Stomach (tissue), 9 donors: ENCODE measurements around the gene PTPRCAP. TPM values are rescaled to one million over a fixed set of nuclear protein-coding genes. Genes with fewer than 3 reads are reported as not detected.

Experiments used
- DNase-seq, 2 donors: peaks; one replicate each; pipeline versions ENCODE4 v3.0.0 to v3.0.0-alpha.2; 2013 to 2019
- H3K27ac ChIP-seq, 5 donors: fragments of 200-600 bp in 4 of 5; sonication (generic) in 4 of 5; one replicate each; pipeline ENCODE4 v1.5.1; 2013 to 2019; ENCODE audit warnings: mild to moderate bottlenecking in 1 of 5, moderate library complexity in 1 of 5
- H3K27me3 ChIP-seq, 3 donors: fragments of 200-600 bp; sonication (generic); one replicate each; pipeline ENCODE4 v1.5.1; 2017 to 2019; ENCODE audit warnings: mixed run types in 1 of 3
- H3K36me3 ChIP-seq, 4 donors: fragments of 200-600 bp; sonication (generic); 1 replicate in 3 of 4; 2 replicates in 1 of 4; pipeline ENCODE4 v1.5.1; 2016 to 2019
- H3K4me1 ChIP-seq, 4 donors: fragments of 200-600 bp; sonication (generic); one replicate each; pipeline ENCODE4 v1.5.1; 2016 to 2019
- H3K4me3 ChIP-seq, 4 donors: fragments of 200-600 bp; sonication (generic) in 3 of 4; one replicate each; pipeline ENCODE4 v1.5.1; 2016 to 2019; ENCODE audit warnings: mild to moderate bottlenecking in 1 of 4
- H3K9me3 ChIP-seq, 4 donors: fragments of 200-600 bp; sonication (generic); one replicate each; pipeline ENCODE4 v1.5.1; 2016 to 2019
- EP300 ChIP-seq: sonication (generic); formaldehyde crosslinking; IDR thresholded peaks from one replicate; pipeline ENCODE4 v1.6.1; 2017; ENCODE audit warnings: antibody characterized with exemption
- POLR2A ChIP-seq, 4 donors: fragments of 450-650 bp; IDR thresholded peaks; one replicate each; pipeline ENCODE4 v1.6.1; 2016; ENCODE audit warnings: antibody characterized with exemption in 4 of 4, control low read depth in 2 of 4, mild to moderate bottlenecking in 1 of 4, moderate library complexity in 1 of 4
- POLR2AphosphoS5 ChIP-seq, 3 donors: sonication (generic); formaldehyde crosslinking; IDR thresholded peaks; one replicate each; pipeline ENCODE4 v1.6.1; 2016; ENCODE audit warnings: antibody characterized with exemption in 3 of 3
- WGBS, 5 donors: extraction: QIAGEN DNeasy Blood & Tissue Kit in 3 of 5; methylation state at CpG; one replicate each; pipeline versions ENCODE4 v1.1.5 to v1.1.7; 2013 to 2018; 5-methylcytosine and 5-hydroxymethylcytosine counted together
- intact Hi-C: fragments of 100-400 bp; cut with DNase I; formaldehyde crosslinking; loops from one replicate; pipeline ENCODE4 v1.15.1; 2023; ENCODE audit warnings: low total_unique reads
- polyA plus RNA-seq, 3 donors: library from polyadenylated mRNA; stranded (reverse); fragments of 200-250 nt; gene quantifications; one replicate each; pipeline ENCODE4 v1.2.3, GENCODE V29; 2013
- total RNA-seq, 5 donors: library from RNA; depleted of rRNA; stranded (reverse); fragments of >200 nt; gene quantifications; one replicate each; pipeline versions ENCODE4 v1.1.0 to v1.2.3, GENCODE V29; 2014 to 2016
- TF ChIP-seq, protein P1 (sequence below), 7 experiments: fragments of 450-650 bp in 4 of 7; fragments of 200-600 bp in 3 of 7; sonication (generic) in 3 of 7; IDR thresholded peaks; one replicate each; pipeline ENCODE4 v1.5.1; 2016 to 2019; ENCODE audit warnings: antibody characterized with exemption in 7 of 7, control low read depth in 2 of 7, mild to moderate bottlenecking in 1 of 7
- donor health status: healthy with polysubstance abuse.
- donor health status: Bipolar disorder and iron deficiency.
- donor health status: healthy.

The PTPRCAP gene
- total and polyA plus RNA-seq, 8 donors: 1.7 to 25.3 (median 9.9) TPM; not detected in 2

DNA sequence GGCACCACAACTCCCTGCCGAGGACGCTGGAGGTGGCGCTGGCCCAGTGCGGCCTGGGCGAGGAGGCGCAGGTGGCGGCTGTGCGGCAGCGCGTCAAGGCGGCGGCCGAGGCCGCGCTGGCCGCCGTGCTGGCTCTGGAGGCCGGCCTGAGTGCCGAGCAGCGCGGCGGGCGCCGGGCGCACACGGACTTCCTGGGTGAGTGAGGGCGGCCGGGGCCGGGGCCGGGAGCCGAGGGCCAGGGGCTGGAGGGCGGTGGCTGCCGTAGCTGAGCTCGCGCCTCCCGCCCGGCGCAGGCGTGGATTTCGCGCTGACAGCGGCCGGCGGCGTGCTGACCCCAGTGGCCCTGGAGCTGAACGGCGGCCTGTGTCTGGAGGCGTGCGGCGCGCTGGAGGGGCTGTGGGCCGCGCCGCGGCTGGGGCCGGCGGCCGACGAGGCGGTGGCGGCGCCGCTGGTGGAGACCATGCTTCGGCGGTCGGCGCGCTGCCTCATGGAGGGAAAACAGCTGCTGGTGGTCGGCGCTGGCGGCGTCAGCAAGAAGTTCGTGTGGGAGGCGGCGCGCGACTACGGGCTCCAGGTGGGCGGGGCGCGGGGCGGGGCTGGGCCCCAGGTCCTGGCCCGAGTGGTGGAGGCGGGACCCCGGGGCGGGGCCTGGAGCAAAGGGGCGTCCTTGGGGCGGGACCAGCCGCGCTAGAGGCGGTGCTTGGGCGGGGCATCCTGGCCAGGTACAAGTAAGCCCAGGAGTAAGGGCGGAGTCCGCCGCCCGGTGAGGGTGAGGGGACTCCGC lies 16.6 kb downstream of the PTPRCAP start:
- peaks cover 47 to 56% (median 54%) of the 10 kb centered on the region in 4 donors for H3K4me1 ChIP-seq
- intact Hi-C loops: no loop called here
- WGBS, 5 donors: 0 to 1% (median 1%) methylated on average over 31 to 97 of the region's 97 CpGs

DNA sequence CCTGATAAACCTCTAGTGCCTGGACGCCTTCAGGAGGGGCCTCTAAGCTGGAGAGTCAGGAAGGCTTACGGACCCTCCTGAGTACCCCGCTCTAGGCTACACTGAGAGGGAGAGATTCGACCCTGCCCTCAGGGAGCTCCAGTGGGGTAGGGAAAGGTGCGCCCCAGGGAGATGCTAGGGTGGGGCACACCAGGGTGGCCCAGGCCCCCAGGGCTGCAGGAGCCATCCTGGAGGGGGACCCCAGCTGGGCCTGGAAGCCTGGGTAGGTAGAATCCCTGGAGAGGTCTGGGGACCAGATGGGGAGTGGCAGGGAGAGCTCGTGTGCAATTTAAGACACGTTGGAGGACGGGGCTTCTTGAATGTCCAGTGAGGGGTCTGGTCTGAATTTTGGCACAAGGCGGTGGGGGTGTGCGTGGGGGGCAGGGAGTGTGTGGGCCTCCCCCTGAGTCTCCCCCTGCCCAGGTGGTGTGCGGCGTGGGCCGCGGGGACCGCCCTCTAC lies 17.3 kb downstream of the PTPRCAP start:
- Histone ChIP-seq H3K9me3 (no peaks in the 10 kb centered on the region), H3K27ac (peak overlapping the region; percentile 88 to 96 (median 94)), H3K4me1 (peaks cover 53 to 62% (median 60%) of the 10 kb centered on the region in 4 donors), H3K36me3 (no peaks in the 10 kb centered on the region), H3K27me3 (peaks cover 0 to 11% (median 0%) of the 10 kb centered on the region in 3 donors), H3K4me3 (peak overlapping the region; percentile 52 to 66 (median 62))
- no peak for DNase-seq
- WGBS, 5 donors: 30 to 43% (median 34%) methylated on average over 11 to 15 of the region's 15 CpGs
- no peak for TF ChIP-seq POLR2AphosphoS5 (IDR thresholded peaks at IDR 0.05)
- no peak for TF ChIP-seq POLR2A (IDR thresholded peaks at IDR 0.05)
- TF ChIP-seq, protein P1, sequence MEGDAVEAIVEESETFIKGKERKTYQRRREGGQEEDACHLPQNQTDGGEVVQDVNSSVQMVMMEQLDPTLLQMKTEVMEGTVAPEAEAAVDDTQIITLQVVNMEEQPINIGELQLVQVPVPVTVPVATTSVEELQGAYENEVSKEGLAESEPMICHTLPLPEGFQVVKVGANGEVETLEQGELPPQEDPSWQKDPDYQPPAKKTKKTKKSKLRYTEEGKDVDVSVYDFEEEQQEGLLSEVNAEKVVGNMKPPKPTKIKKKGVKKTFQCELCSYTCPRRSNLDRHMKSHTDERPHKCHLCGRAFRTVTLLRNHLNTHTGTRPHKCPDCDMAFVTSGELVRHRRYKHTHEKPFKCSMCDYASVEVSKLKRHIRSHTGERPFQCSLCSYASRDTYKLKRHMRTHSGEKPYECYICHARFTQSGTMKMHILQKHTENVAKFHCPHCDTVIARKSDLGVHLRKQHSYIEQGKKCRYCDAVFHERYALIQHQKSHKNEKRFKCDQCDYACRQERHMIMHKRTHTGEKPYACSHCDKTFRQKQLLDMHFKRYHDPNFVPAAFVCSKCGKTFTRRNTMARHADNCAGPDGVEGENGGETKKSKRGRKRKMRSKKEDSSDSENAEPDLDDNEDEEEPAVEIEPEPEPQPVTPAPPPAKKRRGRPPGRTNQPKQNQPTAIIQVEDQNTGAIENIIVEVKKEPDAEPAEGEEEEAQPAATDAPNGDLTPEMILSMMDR (IDR thresholded peaks at IDR 0.05): no peak
- no peak for TF ChIP-seq EP300
- intact Hi-C loops: no loop called here

More for the DNA sequence above, 16.6 kb downstream of the PTPRCAP start:
- Histone ChIP-seq H3K36me3 (no peaks in the 10 kb centered on the region), H3K9me3 (no peaks in the 10 kb centered on the region), H3K27ac (peak overlapping the region; percentile 88 to 96 (median 94)), H3K4me3 (peak overlapping the region; percentile 52 to 66 (median 62)), H3K27me3 (peaks cover 0 to 5% (median 0%) of the 10 kb centered on the region in 3 donors)
- DNase-seq: peak; percentile 98 to 99
- TF ChIP-seq POLR2AphosphoS5 (IDR thresholded peaks at IDR 0.05) (peak in 2 of 3 donors; percentile 74 to 78), POLR2A (IDR thresholded peaks at IDR 0.05) (no peak)

DNA sequence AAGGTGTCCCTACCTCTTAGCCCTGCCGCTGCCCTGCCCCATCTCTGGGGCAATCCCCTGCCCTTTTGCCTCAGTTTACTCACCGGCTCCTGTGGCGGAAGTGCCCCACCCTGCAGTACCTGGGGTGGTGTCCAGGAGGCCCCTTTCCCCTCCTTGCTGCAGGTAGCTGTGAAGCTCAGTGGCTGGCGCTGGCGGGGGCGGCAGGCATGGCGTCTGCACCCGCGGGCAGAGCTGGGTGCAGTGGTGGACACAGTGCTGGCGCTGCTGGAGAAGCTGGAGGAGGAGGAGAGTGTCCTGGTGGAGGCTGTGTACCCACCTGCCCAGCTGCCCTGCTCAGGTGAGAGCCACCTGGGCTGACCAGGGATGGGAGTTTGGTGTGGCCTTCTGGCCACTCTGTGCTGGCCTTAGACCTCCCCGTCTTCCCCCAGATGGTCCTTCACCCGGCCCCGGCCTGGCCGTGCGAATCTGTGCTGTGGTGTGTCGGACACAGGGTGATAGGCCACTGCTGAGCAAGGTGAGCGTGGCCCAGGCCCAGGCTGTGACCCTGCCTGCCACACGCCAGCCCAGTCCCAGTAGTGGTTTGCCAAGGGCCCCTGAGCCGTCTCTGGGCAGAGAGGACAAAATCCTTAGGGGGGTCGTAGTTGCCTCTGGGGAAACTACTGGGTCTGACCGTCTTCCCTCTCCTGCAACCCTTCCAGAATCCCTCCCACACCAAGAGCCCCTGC lies 18.0 kb downstream of the PTPRCAP start:
- Histone ChIP-seq H3K4me1 (peaks cover 60 to 68% (median 67%) of the 10 kb centered on the region in 4 donors), H3K27ac (peak overlapping the region; percentile 52 to 96 (median 94)), H3K27me3 (peaks cover 0 to 17% (median 0%) of the 10 kb centered on the region in 3 donors), H3K36me3 (no peaks in the 10 kb centered on the region), H3K4me3 (no peak overlapping the region), H3K9me3 (no peaks in the 10 kb centered on the region)
- 83 to 86% (median 85%) methylated on average over 15 to 21 of the region's 21 CpGs for WGBS, 5 donors
- DNase-seq: no peak
- intact Hi-C loops: no loop called here
- TF ChIP-seq, protein P1 (IDR thresholded peaks at IDR 0.05): no peak
- TF ChIP-seq EP300 (no peak), POLR2AphosphoS5 (IDR thresholded peaks at IDR 0.05) (no peak), POLR2A (IDR thresholded peaks at IDR 0.05) (no peak)

DNA sequence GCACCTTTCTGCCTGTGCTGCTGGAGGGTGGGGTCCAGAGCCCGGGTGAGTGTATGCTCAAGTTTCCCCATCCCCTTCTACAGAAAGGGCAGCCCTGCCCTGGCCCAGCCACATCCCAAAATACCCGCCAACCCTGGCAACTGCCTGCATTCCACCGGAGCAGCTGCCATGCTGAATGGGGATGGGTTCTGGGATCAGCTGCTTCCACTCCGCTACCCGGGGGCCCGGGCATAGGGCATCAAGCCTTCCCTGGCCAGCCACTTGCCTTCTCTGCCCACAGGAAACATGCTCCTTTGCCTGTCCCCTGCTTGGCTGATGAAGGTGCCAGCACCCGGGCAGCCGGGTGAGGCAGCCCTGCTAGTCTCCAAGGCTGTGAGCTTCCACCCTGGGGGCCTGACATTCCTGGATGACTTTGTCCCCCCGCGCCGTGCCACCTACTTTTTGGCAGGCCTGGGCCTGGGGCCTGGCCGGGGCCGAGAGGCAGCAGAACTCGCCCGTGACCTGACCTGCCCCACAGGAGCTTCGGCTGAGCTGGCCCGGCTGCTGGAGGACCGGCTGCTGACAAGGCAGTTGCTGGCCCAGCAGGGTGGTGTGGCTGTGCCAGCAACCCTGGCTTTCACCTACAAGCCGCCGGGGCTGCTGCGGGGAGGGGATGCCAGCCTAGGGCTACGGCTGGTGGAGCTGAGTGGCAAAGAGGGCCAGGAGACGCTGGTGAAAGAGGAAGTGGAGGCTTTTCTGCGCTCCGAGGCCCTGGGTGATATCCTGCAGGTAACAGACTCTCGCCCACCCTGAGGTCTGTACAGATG lies 18.8 kb downstream of the PTPRCAP start:
- H3K27ac ChIP-seq: peak overlapping the region; percentile 23 to 96 (median 52)
- TF ChIP-seq POLR2A (IDR thresholded peaks at IDR 0.05): no peak
- TF ChIP-seq, protein P1 (IDR thresholded peaks at IDR 0.05): no peak
- TF ChIP-seq EP300: no peak
- no peak for TF ChIP-seq POLR2AphosphoS5 (IDR thresholded peaks at IDR 0.05)
- peaks cover 60 to 68% (median 68%) of the 10 kb centered on the region in 4 donors for H3K4me1 ChIP-seq
- no peaks in the 10 kb centered on the region for H3K9me3 ChIP-seq
- DNase-seq: peak in 1 of 2 donors; percentile 67
- H3K36me3 ChIP-seq: no peaks in the 10 kb centered on the region
- H3K27me3 ChIP-seq: peaks cover 0 to 17% (median 0%) of the 10 kb centered on the region in 3 donors
- intact Hi-C loops: no loop called here
- H3K4me3 ChIP-seq: no peak overlapping the region
- 31 to 53% (median 39%) methylated on average over 7 to 26 of the region's 26 CpGs for WGBS, 5 donors
